HEK293 (cell line): ENCODE results near the gene TRMT1.

ENCODE experiments used
- GFI1B ChIP-seq: fragments of 450-650 bp; formaldehyde crosslinking; IDR thresholded peaks from 2 replicates; pipeline ENCODE4 v1.5.1; 2016; ENCODE audit warnings: missing biosample characterization, missing genetic modification characterization
- IKZF3 ChIP-seq: fragments of 450-650 bp; IDR thresholded peaks from 2 replicates; pipeline ENCODE4 v1.5.0; 2018; ENCODE audit warnings: missing biosample characterization, mild to moderate bottlenecking, missing genetic modification characterization, moderate library complexity
- KLF17 ChIP-seq: fragments of 450-650 bp; formaldehyde crosslinking; IDR thresholded peaks from 2 replicates; pipeline ENCODE4 v1.5.1; 2016; ENCODE audit warnings: missing biosample characterization, missing genetic modification characterization
- SCRT1 ChIP-seq: fragments of 450-650 bp; formaldehyde crosslinking; IDR thresholded peaks from 2 replicates; pipeline ENCODE4 v1.5.1; 2016; ENCODE audit warnings: missing biosample characterization, missing genetic modification characterization, borderline replicate concordance
- WT1 ChIP-seq: fragments of 450-650 bp; formaldehyde crosslinking; IDR thresholded peaks from 2 replicates; pipeline ENCODE4 v1.5.1; 2016; ENCODE audit warnings: missing biosample characterization, missing genetic modification characterization
- ZBTB48 ChIP-seq: fragments of 450-650 bp; formaldehyde crosslinking; IDR thresholded peaks from 2 replicates; pipeline ENCODE4 v1.5.1; 2016; ENCODE audit warnings: missing biosample characterization, missing genetic modification characterization
- ZEB2 ChIP-seq: fragments of 450-650 bp; formaldehyde crosslinking; IDR thresholded peaks from 2 replicates; pipeline ENCODE4 v1.5.1; 2016; ENCODE audit warnings: missing biosample characterization, missing genetic modification characterization
- ZFHX2 ChIP-seq: fragments of 450-650 bp; formaldehyde crosslinking; conservative IDR thresholded peaks from 2 replicates; pipeline ENCODE4 v1.5.1; 2016; ENCODE audit warnings: missing biosample characterization, missing genetic modification characterization
- ZFP41 ChIP-seq: fragments of 450-650 bp; formaldehyde crosslinking; IDR thresholded peaks from 2 replicates; pipeline ENCODE4 v1.5.1; 2016; ENCODE audit warnings: missing biosample characterization, missing genetic modification characterization, borderline replicate concordance
- ZIC2 ChIP-seq: fragments of 450-650 bp; formaldehyde crosslinking; IDR thresholded peaks from 2 replicates; pipeline ENCODE4 v1.5.1; 2016; ENCODE audit warnings: missing biosample characterization, missing genetic modification characterization
- ZNF114 ChIP-seq: fragments of 450-650 bp; formaldehyde crosslinking; IDR thresholded peaks from 2 replicates; pipeline ENCODE4 v1.5.0; 2017; ENCODE audit warnings: missing biosample characterization, missing genetic modification characterization
- ZNF121 ChIP-seq: fragments of 450-650 bp; formaldehyde crosslinking; IDR thresholded peaks from 2 replicates; pipeline ENCODE4 v1.5.1; 2016; ENCODE audit warnings: missing biosample characterization, missing genetic modification characterization
- ZNF138 ChIP-seq: fragments of 450-650 bp; formaldehyde crosslinking; IDR thresholded peaks from 2 replicates; pipeline ENCODE4 v1.5.1; 2016; ENCODE audit warnings: missing biosample characterization, missing genetic modification characterization, borderline replicate concordance
- ZNF140 ChIP-seq: fragments of 450-650 bp; formaldehyde crosslinking; IDR thresholded peaks from 2 replicates; pipeline ENCODE4 v1.5.1; 2016; ENCODE audit warnings: missing biosample characterization, missing genetic modification characterization
- ZNF155 ChIP-seq: fragments of 450-650 bp; formaldehyde crosslinking; IDR thresholded peaks from 2 replicates; pipeline ENCODE4 v1.5.1; 2016; ENCODE audit warnings: missing biosample characterization, missing genetic modification characterization
- ZNF184 ChIP-seq: fragments of 450-650 bp; IDR thresholded peaks from 2 replicates; pipeline ENCODE4 v1.5.1; 2018; ENCODE audit warnings: missing biosample characterization, mild to moderate bottlenecking, missing genetic modification characterization
- ZNF280D ChIP-seq: fragments of 450-650 bp; formaldehyde crosslinking; IDR thresholded peaks from 2 replicates; pipeline ENCODE4 v1.5.1; 2016; ENCODE audit warnings: missing biosample characterization, missing genetic modification characterization
- ZNF302 ChIP-seq: fragments of 450-650 bp; formaldehyde crosslinking; IDR thresholded peaks from 2 replicates; pipeline ENCODE4 v1.5.1; 2016; ENCODE audit warnings: missing biosample characterization, missing genetic modification characterization, low read depth
- ZNF37A ChIP-seq: fragments of 450-650 bp; IDR thresholded peaks from 2 replicates; pipeline ENCODE4 v1.5.1; 2018; ENCODE audit warnings: missing biosample characterization, missing genetic modification characterization
- ZNF391 ChIP-seq: fragments of 450-650 bp; formaldehyde crosslinking; IDR thresholded peaks from 2 replicates; pipeline ENCODE4 v1.5.1; 2016; ENCODE audit warnings: low read depth, missing biosample characterization, missing genetic modification characterization, borderline replicate concordance
- ZNF510 ChIP-seq: fragments of 450-650 bp; formaldehyde crosslinking; IDR thresholded peaks from 2 replicates; pipeline ENCODE4 v1.5.1; 2018; ENCODE audit warnings: mild to moderate bottlenecking, missing genetic modification characterization, missing biosample characterization; ENCODE audit not compliant: insufficient replicate concordance
- ZNF544 ChIP-seq: fragments of 450-650 bp; formaldehyde crosslinking; IDR thresholded peaks from 2 replicates; pipeline ENCODE4 v1.5.0; 2017; ENCODE audit warnings: missing biosample characterization, missing genetic modification characterization
- ZNF558 ChIP-seq: fragments of 450-650 bp; formaldehyde crosslinking; IDR thresholded peaks from 2 replicates; pipeline ENCODE4 v1.5.1; 2016; ENCODE audit warnings: missing biosample characterization, missing genetic modification characterization
- ZNF580 ChIP-seq: fragments of 450-650 bp; formaldehyde crosslinking; IDR thresholded peaks from 2 replicates; pipeline ENCODE4 v1.5.1; 2016; ENCODE audit warnings: missing biosample characterization, missing genetic modification characterization
- ZNF624 ChIP-seq: fragments of 450-650 bp; formaldehyde crosslinking; IDR thresholded peaks from 2 replicates; pipeline ENCODE4 v1.5.1; 2017; ENCODE audit warnings: missing biosample characterization, missing genetic modification characterization
- ZNF639 ChIP-seq: fragments of 450-650 bp; formaldehyde crosslinking; IDR thresholded peaks from 2 replicates; pipeline ENCODE4 v1.5.1; 2016; ENCODE audit warnings: missing biosample characterization, missing genetic modification characterization
- ZNF664 ChIP-seq: fragments of 450-650 bp; formaldehyde crosslinking; IDR thresholded peaks from 2 replicates; pipeline ENCODE4 v1.5.1; 2016; ENCODE audit warnings: missing biosample characterization, missing genetic modification characterization
- ZNF701 ChIP-seq: fragments of 450-650 bp; formaldehyde crosslinking; IDR thresholded peaks from 2 replicates; pipeline ENCODE4 v1.5.1; 2016; ENCODE audit warnings: missing biosample characterization, missing genetic modification characterization
- ZNF704 ChIP-seq: fragments of 450-650 bp; formaldehyde crosslinking; IDR thresholded peaks from 2 replicates; pipeline ENCODE4 v1.5.1; 2016; ENCODE audit warnings: missing biosample characterization, missing genetic modification characterization
- ZNF747 ChIP-seq: fragments of 450-650 bp; formaldehyde crosslinking; IDR thresholded peaks from 2 replicates; pipeline ENCODE4 v1.5.1; 2016; ENCODE audit warnings: missing biosample characterization, missing genetic modification characterization
- ZNF791 ChIP-seq: fragments of 450-650 bp; formaldehyde crosslinking; IDR thresholded peaks from 2 replicates; pipeline ENCODE4 v1.5.1; 2016; ENCODE audit warnings: missing biosample characterization, missing genetic modification characterization
- ZSCAN18 ChIP-seq: fragments of 450-650 bp; formaldehyde crosslinking; IDR thresholded peaks from 2 replicates; pipeline ENCODE4 v1.5.1; 2016; ENCODE audit warnings: missing biosample characterization, missing genetic modification characterization
- ZSCAN23 ChIP-seq: fragments of 450-650 bp; formaldehyde crosslinking; IDR thresholded peaks from 2 replicates; pipeline ENCODE4 v1.5.1; 2016; ENCODE audit warnings: missing biosample characterization, missing genetic modification characterization
- ZXDB ChIP-seq: fragments of 450-650 bp; formaldehyde crosslinking; IDR thresholded peaks from 2 replicates; pipeline ENCODE4 v1.5.1; 2016; ENCODE audit warnings: missing biosample characterization, missing genetic modification characterization

Gene TRMT1

GRCh38 chr19:13118424-13119193 is 2.1 kb upstream of the TRMT1 start (continued):
- TF ChIP-seq ZNF280D (tag by site-specific recombination) (no peak), ZNF302 (tag by site-specific recombination) (no peak), ZNF155 (tag by site-specific recombination) (no peak), ZNF544 (tag by site-specific recombination) (no peak), GFI1B (tag by site-specific recombination) (no peak), KLF17 (tag by site-specific recombination) (0 out of 2 replicates have a peak, but pooled peaks have one; percentile 66), ZNF580 (tag by site-specific recombination) (no peak), ZNF37A (no peak), ZNF510 (tag by site-specific recombination) (no peak), ZNF138 (no peak), IKZF3 (tag by site-specific recombination) (no peak), ZSCAN23 (tag by site-specific recombination) (no peak), ZNF391 (tag by site-specific recombination) (peak; percentile 52; the same call in 1 of the 2 replicates), ZNF747 (tag by site-specific recombination) (no peak), ZNF664 (no peak), ZNF558 (tag by site-specific recombination) (no peak), ZIC2 (tag by site-specific recombination) (peak; percentile 37; the same call in 1 of the 2 replicates), ZNF624 (no peak), WT1 (tag by site-specific recombination) (no peak), ZFP41 (tag by site-specific recombination) (no peak), ZEB2 (tag by site-specific recombination) (no peak; the same call in none of the 2 replicates), ZNF114 (tag by site-specific recombination) (no peak), ZBTB48 (tag by site-specific recombination) (no peak), ZNF704 (tag by site-specific recombination) (no peak), ZNF791 (tag by site-specific recombination) (no peak), ZNF639 (tag by site-specific recombination) (peak; percentile 76), ZNF121 (tag by site-specific recombination) (no peak), ZSCAN18 (tag by site-specific recombination) (no peak), ZFHX2 (tag by site-specific recombination) (peak; percentile 99), ZXDB (peak; percentile 61; the same call in 1 of the 2 replicates), ZNF701 (no peak), ZNF184 (no peak), SCRT1 (tag by site-specific recombination) (no peak), ZNF140 (tag by site-specific recombination) (no peak)
